Mesenteric fat pad (tissue), 1 donor: ENCODE results near the gene IGFLR1. TPM values are rescaled to one million over a fixed set of nuclear protein-coding genes. Genes with fewer than 3 reads are reported as not detected.
A peak's percentile ranks its signal among the peaks of the same experiment; 100 is the strongest.
"Not testable (repeated sequence)": the region's sequence is repeated elsewhere in the genome, so short reads cannot be mapped to it uniquely, and the experiment has no call there.

Experiments used
- DNase-seq: peaks from one replicate; pipeline ENCODE4 v3.0.0-alpha.2; 2020; ENCODE audit warnings: low spot score
- total RNA-seq: library from RNA; stranded (reverse); fragmentation: NEBNext Ultra II Directional; extraction: Animal tissue kit (Norgen Biotek cat#: 25700); gene quantifications from one replicate; pipeline ENCODE4 v1.2.1, GENCODE V29; 2021
- donor health status: DM: yes; HTN: yes; CAD: no.

The IGFLR1 gene
- total RNA-seq, 1 donor from 2014 or later = 10.8 TPM

- DNase-seq = no peak
Measured at GRCh38 chr19:35712567-35713505, 29.4 kb downstream of the IGFLR1 start.

- DNase-seq = no peak
Measured at GRCh38 chr19:35710784-35711723, 31.2 kb downstream of the IGFLR1 start.

- DNase-seq = no peak
Measured at GRCh38 chr19:35708391-35708790, 33.9 kb downstream of the IGFLR1 start.

- DNase-seq = no peak
Measured at GRCh38 chr19:35704218-35704617, 38.0 kb downstream of the IGFLR1 start, which contains the start of gene ZBTB32. Gene ZBTB32 (plus strand): TSS chr19:35704558. CDS start chr19:35714627, 10,069 bp downstream.

GRCh38 chr19:35703343-35703742 is 38.9 kb downstream of the IGFLR1 start:
- no peak for DNase-seq

- peak; percentile 95 for DNase-seq
Measured at GRCh38 chr19:35702223-35703012, 39.8 kb downstream of the IGFLR1 start.

- no peak for DNase-seq
Measured at GRCh38 chr19:35696835-35697234, 45.4 kb downstream of the IGFLR1 start.

- no peak for DNase-seq
Measured at GRCh38 chr19:35695895-35696422, 46.3 kb downstream of the IGFLR1 start.

- DNase-seq = no peak
Measured at GRCh38 chr19:35693835-35694599, 48.2 kb downstream of the IGFLR1 start.

- no peak for DNase-seq
Measured at GRCh38 chr19:35693422-35693821, 48.8 kb downstream of the IGFLR1 start.

GRCh38 chr19:35692010-35692409 is 50.2 kb downstream of the IGFLR1 start:
- no peak for DNase-seq

GRCh38 chr19:35691106-35691505 is 51.1 kb downstream of the IGFLR1 start:
- not testable (repeated sequence) for DNase-seq

- DNase-seq = no peak
Measured at GRCh38 chr19:35689836-35690235, 52.4 kb downstream of the IGFLR1 start.

Other genes starting within 250 kb of the IGFLR1 start
- gene DMKN, start 228.8 kb downstream of the IGFLR1 start, total RNA-seq = 3.1 TPM
- not detected for gene SBSN, start 214.1 kb downstream of the IGFLR1 start, total RNA-seq
- not detected for gene GAPDHS, start 209.0 kb downstream of the IGFLR1 start, total RNA-seq
- 86.8 TPM for gene TMEM147, start 196.8 kb downstream of the IGFLR1 start, total RNA-seq
- not detected for gene ATP4A, start 178.8 kb downstream of the IGFLR1 start, total RNA-seq
- not detected for gene PMIS2, start 156.3 kb downstream of the IGFLR1 start, total RNA-seq
- gene HAUS5, start 129.7 kb downstream of the IGFLR1 start, total RNA-seq = 6.4 TPM
- 63.9 TPM for gene RBM42, start 113.4 kb downstream of the IGFLR1 start, total RNA-seq
- gene ETV2, start 100.7 kb downstream of the IGFLR1 start, total RNA-seq = 0.74 TPM
- gene COX6B1, start 94.1 kb downstream of the IGFLR1 start, total RNA-seq = 362 TPM
- 0.45 TPM for gene UPK1A, start 75.9 kb downstream of the IGFLR1 start, total RNA-seq
- not detected for gene ZBTB32, start 37.9 kb downstream of the IGFLR1 start, total RNA-seq
- 33.5 TPM for gene KMT2B, start 24.4 kb downstream of the IGFLR1 start, total RNA-seq
- gene U2AF1L4, start 3.0 kb upstream of the IGFLR1 start, total RNA-seq = 12.8 TPM
- 66.8 TPM for gene PSENEN, start 3.2 kb upstream of the IGFLR1 start, total RNA-seq
- 12.9 TPM for gene LIN37, start 6.1 kb upstream of the IGFLR1 start, total RNA-seq
- 506 TPM for gene HSPB6, start 14.6 kb upstream of the IGFLR1 start, total RNA-seq
- 16.6 TPM for gene PROSER3, start 15.7 kb upstream of the IGFLR1 start, total RNA-seq
- 2.7 TPM for gene ARHGAP33, start 33.1 kb upstream of the IGFLR1 start, total RNA-seq
- gene PRODH2, start 70.4 kb upstream of the IGFLR1 start, total RNA-seq = not detected
- not detected for gene NPHS1, start 110.1 kb upstream of the IGFLR1 start, total RNA-seq
- gene KIRREL2, start 114.5 kb upstream of the IGFLR1 start, total RNA-seq = not detected
- gene APLP1, start 126.1 kb upstream of the IGFLR1 start, total RNA-seq = 3.5 TPM
- 33.3 TPM for gene NFKBID, start 158.1 kb upstream of the IGFLR1 start, total RNA-seq
- 20.9 TPM for gene HCST, start 160.1 kb upstream of the IGFLR1 start, total RNA-seq
- 201 TPM for gene TYROBP, start 165.8 kb upstream of the IGFLR1 start, total RNA-seq
- gene LRFN3, start 193.9 kb upstream of the IGFLR1 start, total RNA-seq = 11.5 TPM